GM18520 (cell line): Measurements from ENCODE around the gene GPR75.

ENCODE experiments used
- ATAC-seq: cut with Tn5 transposase; IDR thresholded peaks from one replicate; pipeline ENCODE4 v1.9.1; 2021; ENCODE audit not compliant: unreplicated experiment

Gene GPR75

DNA sequence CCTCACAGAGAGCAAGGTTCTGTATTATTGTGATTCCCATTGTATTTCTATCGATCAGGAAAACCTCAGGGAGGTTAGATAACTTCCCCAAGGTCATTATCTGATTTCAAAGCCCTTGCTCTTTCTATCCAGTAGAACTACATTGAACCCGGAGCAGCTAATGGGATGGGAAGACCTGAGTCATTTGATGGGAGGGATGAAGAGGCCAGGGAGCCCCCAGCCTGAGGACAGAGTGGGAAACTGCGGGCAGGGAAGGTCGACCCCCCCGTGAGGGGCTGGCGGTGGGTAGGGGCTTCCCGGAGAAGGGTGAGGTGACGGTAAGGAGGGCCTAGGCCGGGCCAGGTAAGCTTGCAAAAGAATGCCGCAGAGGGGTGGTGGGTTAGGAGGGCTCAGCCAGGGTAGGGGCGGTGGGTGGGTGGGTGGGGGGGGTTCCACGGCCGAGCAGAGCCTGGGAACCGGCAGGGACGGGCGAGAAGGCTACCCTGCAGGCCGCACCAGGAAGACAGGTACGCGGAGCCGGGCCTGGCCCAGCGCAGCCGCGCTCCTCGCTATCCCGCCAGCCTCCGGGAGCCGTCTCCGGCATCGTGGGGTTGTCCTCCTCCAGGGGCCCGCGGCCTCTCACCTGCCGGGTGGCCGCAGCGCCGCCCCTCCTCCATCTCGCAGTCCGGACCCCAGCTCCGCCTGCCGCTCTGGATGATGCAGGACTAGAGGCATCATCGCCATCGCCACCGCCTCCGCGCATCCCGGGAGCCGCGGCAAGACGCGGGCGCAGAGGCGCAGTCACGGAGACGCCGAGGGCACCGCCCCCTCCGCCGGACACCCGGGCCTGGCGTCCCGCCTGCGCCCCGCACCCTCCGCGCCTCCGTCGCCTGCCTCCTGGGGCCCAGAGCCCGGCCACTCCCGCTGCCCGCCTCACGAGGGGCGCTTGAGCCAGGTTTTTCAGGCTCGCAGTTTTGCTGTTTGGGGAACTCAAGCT lies at the start of gene GPR75:
TSS of gene GPR75 (minus strand) at position 762 of the 976 bp plus-strand sequence. CDS start 5,211 bp downstream, outside the sequence.
- ATAC-seq, result no peak

GRCh38 chr2:53907582-53907981 lies 47.8 kb upstream of the GPR75 start:
- no peak for ATAC-seq

DNA sequence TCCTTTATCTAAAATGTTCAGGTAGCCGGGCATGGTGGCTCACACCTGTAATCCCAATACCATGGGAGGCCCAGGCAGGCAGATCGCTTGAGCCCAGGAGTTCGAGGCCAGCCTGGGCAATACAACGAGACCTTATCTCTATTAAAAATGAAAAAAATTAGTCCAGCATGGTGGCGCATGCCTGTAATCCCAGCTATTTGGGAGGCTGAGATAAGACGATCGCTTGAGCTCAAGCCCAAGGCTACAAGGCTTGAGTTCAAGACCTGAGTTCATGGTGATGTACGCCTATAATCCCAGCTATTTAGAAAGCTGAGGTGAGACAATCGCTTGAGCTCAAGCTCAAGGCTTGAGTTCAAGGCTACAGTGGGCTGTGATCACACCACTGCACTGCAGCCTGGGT lies 45.6 kb upstream of the GPR75 start:
- ATAC-seq, result no peak

DNA sequence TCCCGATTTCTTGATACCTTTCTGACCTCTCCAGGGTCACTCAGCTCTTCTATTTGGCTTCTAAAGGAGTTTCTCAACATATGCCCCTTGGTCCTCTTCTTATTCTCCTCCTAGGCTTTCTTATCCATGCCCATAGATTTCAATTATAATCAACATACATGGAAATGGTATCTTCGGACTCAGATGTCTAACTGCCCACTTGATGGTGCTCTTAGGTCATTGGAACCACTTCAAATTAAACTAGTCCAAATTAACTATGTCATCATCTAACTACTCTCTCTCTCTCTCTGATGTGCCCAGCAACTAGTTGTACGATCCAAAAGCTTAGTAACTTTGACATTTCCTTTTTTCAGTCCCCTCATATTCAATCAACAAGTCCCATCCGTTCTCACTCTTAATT lies 43.2 kb upstream of the GPR75 start:
- no peak for ATAC-seq

DNA sequence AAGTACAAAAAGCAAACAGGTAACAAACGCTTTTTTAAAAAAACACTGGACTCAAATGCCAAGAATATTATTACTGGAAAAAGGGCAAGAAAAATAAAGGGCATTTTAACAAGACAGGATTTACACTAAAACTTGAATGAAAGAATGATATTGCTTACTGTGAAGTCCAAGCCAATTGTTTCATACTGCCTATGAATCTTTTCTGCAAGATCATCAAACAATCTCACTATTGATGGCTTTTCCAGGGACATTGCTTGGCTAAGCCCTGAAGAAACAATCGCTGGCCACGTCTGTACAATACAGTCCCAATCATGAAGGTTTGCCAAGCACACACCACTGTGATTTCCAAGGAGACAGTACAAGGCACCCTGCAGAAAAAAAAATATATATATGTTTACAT lies 41.4 kb upstream of the GPR75 start:
- ATAC-seq, result no peak

DNA sequence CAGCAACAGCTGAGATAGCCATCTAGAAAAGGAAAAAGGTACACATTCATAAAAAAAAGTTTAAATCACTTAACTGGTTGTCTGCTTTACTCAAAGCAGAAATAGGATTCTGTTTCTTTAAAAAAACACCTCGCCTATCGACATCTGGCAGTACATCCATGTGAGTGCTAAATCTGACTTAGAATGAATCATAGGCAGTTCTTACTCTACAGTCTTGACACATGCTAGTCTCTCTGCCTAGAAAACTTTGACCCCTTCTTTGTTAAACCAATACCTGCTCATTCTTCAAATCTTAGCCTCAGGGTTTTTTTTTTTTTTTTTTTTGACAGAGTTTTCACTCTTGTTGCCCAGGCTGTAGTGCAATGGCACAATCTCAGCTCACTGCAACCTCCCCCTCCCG lies 37.1 kb upstream of the GPR75 start:
- no peak for ATAC-seq

DNA sequence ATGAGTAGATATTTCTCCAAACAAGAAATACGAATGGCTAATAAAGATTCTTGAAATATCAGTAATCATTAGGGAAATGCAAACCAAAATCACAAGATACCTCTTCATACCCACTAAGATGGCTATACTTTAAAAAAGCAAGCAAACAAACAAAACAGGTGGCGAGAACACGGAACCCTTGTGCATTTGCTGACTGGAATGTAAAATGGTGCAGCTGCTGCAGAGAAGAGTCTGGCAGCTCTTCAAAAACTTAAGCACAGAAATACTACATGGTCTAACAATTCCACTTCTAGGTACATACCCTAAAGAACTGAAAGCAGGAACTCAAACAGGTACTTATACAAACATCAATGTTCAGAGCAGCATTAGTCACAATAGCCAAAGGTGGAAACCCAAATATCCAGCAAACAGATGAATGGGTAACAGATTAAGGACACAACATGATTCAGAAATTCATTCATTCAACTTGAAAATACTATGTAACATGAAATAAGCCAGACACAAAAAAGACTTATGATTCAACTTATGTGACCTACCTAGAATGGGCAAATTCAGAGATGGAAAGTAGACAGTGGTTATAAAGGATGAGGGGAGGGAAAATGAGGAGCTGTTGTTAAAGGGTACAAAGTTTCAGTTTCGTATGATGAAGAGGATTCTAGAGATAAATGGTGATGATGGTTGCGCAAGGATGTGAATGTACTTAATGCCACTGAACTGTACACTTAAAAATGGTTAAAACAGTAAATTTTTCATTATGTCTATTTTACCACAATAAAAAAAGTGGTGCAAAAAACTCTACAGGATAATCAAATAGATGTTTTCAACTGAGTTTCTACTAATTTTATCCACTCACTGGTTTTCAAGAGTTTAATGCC lies 26.9 kb upstream of the GPR75 start:
- ATAC-seq, result no peak

DNA sequence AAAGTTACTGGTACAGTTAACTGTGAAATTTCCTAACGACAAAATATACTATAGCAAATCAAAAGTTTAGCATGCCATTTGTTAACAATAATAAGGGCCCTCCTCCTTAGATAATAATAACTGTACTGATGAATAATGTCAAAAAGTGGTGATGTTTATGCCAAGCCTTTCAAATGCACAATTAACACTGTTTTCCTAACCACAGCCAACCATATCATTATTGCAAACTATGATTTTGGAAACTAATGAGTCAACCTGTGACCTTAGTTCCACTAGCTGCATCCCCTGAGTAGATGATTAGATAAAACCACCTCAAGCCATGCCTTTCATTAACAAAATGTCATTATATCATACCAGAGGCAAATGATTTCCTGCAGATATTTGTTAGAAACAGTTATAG lies 25.1 kb upstream of the GPR75 start:
- ATAC-seq, result no peak

GRCh38 chr2:53881986-53882385 lies 22.2 kb upstream of the GPR75 start:
- ATAC-seq, result no peak

DNA sequence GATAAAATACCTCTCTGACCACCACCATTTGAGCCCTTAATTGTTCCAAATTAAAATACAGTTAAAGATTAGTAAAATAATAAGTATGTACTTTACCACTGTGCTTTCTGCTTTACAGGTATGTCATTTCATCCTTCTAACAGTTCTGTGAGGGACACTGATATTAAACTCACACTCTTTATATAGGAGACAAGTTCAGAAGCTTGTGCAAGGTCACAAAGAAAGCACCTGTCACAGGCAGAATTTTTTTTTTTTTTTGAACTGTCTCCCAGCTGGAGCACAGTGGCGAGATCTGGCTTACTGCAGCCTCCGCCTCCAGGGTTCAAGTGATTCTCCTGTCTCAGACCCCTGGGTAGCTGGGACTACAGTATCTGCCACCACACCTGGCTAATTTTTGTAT lies 21.6 kb upstream of the GPR75 start:
- no peak for ATAC-seq

- ATAC-seq, result no peak
Observed at GRCh38 chr2:53880756-53881155, 21.0 kb upstream of the GPR75 start.

GRCh38 chr2:53877556-53877955 lies 17.8 kb upstream of the GPR75 start:
- ATAC-seq, result no peak

GRCh38 chr2:53877112-53877511 lies 17.3 kb upstream of the GPR75 start:
- no peak for ATAC-seq

DNA sequence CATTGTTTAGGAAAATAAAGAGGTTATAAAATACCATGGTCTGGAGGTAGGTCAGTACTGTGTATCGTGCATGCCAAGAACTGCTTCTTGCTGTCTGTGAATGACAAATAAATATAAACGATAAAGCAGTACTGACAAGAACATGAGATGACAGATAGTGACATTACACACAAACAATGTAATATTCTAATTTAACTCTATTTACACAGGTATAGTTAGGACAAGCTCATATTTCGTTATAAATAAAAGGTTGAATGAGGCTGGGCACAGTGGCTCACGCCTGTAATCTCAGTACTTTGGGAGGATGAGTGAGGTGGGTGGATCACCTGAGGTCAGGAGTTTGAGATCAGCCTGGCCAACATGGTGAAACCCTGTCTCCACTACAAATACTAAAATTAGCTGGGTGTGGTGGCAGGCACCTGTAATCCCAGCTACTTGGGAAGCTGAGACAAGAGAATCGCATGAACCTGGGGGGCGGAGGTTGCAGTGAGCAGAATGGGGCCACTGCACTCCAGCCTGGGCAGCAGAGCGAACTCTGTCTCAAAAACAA lies 14.7 kb upstream of the GPR75 start:
- ATAC-seq, result no peak

- no peak for ATAC-seq
Observed at GRCh38 chr2:53867773-53868172, 8.0 kb upstream of the GPR75 start.

DNA sequence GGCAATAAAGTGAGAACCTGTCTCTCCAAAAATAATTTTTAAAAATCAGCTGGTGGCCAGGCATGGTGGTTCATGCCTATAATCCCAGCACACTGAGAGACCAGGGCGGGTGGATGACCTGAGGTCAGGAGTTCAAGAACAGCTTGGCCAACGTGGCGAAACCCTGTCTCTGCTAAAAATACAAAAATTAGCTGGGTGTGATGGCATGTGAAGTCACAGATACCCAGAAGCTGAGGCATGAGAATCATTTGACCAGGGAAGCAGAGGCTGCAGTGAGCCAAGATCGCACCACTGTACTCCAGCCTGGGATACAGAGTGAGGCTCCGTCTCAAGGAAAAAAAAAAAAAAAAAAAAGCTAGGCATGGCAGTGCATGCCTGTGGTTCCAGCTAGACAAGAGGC lies 7.4 kb upstream of the GPR75 start:
- ATAC-seq, result no peak

- ATAC-seq, result no peak
Observed at GRCh38 chr2:53865962-53866361, 6.2 kb upstream of the GPR75 start.

DNA sequence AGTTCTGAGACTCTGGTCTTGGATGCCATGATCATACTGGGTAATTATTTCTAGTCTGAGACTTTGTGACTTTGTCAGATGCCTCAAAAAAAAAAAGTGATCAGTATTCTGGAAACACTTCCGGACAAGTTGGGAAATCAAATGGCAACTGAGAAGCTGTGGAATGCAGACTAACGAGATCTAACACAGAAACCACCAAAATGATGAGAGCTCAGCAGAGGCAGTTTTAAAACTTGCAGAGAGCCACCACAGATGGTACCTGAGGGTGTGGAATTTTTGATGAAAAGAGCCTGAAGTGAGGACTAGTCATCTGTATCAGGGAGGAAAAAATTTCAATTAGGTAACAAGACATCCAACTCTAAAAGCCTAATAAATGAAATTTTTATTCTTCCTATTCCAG lies 5.5 kb upstream of the GPR75 start:
- ATAC-seq, result no peak

DNA sequence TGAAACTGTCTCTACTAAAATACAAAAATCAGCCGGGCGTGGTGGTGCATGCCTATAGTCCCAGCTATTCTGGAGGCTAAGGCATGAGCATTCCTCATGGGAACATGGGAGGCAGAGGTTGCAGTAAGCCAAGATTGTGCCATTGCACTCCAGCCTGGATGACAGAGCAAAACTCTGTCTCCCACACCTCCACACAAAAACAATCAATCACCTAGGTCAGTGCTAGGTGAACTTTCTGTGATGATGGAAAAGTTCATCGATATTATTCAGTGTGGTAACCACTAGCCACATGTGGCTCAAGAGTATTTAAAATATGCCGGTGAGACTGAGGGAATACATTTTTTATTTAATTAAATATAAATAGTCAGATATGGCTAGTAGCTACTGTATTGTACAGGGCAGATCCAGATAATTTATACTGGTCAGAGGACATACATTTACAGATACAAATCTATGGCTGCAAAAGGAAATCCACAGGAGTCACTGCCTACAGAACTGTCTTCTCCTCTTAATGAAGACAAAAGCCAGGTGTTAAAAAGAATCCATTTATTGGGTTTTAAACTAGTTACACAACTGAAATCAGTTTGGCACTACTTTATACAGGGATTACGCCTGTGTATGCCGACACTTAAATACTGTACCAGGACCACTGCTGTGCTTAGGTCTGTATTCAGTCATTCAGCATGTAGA lies 3.9 kb upstream of the GPR75 start:
- ATAC-seq, result no peak

DNA sequence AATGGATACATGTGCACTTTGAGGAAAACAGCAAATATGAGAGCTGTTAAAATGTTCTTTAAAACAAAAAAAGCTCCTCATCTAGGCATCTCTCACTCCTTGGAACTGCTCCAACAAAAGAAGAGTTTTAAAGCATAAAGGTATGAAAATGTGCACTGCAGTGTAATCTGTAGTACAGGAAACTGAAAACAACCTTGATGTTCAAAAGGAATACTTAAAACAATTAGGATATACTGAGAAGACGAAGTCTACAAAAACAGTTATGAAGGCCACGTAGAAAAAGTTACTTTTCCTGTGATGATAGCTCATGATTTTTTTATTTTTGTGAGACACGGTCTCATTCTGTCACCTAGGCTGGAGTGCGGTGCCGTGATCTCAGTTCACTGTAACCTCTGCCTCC lies 2.1 kb upstream of the GPR75 start:
- ATAC-seq, result no peak

- no peak for ATAC-seq
Observed at GRCh38 chr2:53856272-53856671, 3.5 kb downstream of the GPR75 start.
